Non-pigmented ciliary epithelial cell (primary cell): ENCODE measurements around the gene ROBO1.
A peak's percentile ranks its signal among the peaks of the same experiment; 100 is the strongest.
"Not testable (repeated sequence)": the region's sequence is repeated elsewhere in the genome, so short reads cannot be mapped to it uniquely, and the experiment has no call there.

Experiments
- DNase-seq: peaks from one replicate; pipeline ENCODE4 v3.0.0-alpha.2; 2010; ENCODE audit warnings: low read depth

ROBO1 gene

DNA sequence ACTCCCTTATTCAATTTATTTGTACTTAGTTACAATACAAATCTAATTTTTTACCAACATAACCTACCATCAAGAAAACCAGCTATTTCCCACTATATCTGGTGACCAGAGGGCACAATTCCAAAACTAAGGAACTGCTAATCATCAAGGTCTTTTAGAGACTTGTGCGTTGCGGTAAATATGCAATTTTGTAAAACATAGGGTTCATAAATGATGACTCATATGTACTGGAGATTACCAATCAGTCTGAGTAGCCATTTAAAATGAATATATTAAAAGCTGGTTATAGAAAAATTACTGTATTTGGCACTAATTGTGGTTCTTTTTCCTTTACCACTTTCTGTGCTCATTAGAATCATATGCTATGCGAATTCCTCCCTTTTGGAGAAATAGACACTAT is 859.6 kb downstream of the ROBO1 start:
- DNase-seq: no peak

DNA sequence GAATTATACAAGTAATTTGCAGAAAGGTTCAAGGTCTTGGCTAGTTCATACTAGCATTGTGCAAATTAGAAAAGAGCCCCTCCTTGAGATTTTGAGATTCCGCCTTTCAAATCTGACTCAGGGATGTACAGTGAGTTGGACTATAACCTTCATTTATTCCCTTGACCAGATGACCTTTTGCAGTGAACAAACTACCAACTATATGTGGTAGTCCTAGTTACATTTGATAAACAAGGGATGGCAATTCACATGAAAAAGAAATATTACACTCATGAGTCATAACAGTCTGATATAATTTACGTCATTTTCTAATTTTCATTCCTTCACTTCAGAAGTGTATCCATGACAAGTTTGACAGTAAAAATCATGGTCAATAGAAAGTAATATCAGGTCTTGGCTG is 860.4 kb downstream of the ROBO1 start:
- DNase-seq: no peak

DNA sequence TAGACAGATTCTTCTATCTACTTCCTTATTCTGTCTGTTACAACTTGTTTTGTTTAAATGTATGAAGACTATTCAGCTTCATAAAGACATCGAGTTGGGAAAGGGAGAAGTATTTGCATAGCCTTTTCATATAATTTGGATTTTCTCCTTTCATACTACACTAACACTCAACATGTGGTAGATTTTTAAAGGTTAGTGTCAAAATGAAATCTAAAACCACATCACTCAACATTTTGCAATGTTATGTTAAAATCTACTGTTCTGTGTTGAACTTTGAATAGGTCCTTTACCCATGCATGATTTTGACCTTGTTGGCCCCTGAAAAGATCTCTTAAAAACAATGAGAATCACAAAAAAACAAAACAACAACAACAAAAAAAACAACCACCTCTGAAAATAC is 860.9 kb downstream of the ROBO1 start:
- no peak for DNase-seq

DNA sequence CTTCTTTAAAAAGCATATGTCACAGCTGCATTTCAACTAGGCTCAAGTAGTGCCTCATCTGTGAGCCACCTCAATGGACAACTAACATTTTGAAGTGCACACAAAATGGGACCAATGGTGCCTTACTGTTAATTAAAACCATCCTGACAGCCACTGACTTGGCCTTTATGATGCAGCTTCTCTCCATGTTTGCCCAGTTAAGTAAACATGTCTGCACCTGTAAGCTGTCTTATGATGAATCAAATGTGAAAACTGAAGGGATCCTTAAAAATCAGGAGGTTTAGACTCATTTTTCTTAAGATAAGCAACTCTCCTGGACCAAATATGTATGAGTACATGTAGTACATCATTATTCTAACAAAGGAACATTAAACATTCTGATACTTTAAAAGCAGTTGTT is 861.6 kb downstream of the ROBO1 start:
- DNase-seq: no peak

DNA sequence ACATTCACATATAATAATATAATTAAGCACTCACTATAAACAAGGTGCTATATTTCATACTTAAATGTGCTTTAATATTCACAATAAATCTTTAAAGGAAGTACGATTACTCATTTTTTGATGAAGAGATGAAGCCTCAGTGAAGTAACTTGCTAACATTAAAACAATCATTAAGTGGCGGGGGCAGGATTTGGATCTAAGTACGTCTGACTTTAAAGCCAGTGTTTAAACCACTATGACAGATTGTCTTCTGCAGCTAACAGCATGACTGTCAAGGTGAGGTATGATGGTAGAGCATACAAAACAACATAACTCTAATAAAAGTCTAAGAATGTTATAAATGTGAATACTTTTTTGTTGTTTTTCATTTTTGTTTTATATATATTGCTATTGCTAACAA is 862.1 kb downstream of the ROBO1 start:
- no peak for DNase-seq

DNA sequence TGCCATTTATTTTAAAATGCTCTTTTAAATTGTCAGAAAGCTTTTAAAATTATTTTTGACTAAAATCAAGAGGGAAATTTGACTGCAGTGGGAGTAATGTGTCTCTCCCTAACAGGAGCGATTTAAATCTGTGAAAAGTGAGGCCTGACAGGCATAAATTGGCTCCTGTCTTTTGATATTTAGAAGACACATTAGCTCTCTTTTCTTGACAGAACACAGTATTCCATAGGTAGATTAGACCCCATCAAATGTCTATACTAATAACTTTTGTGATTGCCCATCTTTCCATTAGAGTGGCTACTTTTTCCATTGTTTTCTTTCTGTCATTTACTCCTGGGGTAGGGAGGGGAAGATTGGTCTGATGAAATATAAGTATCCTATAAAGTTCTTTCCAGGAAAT is 866.3 kb downstream of the ROBO1 start:
- DNase-seq: no peak

DNA sequence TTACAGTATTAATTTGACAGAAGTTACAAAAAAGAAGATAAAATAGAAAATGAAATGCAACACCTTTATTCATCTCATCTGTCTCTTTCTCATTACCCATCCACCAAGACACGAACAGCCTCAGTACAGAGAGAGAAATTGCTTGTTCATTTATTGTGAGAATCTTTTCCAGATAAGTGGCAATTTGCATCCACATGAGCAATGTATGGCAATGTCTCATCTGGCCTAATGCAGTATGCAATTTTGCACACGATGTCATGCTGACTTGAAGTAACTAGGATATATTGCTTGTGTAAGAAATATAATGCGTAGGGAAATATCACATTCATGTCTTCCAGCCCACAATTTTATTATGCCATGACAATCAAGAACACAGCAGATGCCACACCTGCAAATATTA is 866.9 kb downstream of the ROBO1 start:
- no peak for DNase-seq

DNA sequence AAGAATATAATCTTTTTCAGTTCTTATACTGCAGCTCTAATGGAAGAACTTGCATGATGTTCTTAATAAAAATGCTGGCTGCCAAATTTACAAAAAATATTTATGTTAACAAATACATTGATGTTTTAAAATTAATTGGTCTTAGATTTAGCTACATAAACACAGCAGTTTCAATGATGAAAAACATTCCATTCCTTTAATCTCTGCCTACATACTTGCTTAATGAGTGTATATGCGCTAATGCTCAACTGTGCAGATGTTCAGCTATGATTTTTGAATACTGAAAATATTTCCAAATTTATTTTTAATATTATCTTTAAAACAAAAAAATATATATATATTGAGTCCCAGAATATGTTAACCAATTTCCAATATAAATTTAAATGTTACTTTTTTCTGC is 867.4 kb downstream of the ROBO1 start:
- DNase-seq: no peak

DNA sequence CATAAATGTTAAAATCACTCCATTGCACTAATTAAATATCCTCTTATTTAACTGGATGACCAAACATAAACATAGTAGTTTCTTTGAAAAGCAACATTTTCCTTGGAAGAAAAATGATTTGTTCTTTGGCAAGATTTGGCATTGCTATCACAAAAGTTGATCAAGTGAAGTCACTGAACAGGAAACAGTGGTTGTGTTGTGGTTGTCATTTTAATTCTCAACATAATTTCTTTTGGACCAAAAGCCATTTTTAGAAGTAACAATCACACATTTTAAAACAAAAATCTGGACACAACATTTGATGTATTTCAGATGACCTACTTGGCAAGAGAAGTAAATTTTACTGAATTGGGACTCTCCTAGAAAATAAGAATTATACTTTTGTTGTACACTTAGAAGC is 872.3 kb downstream of the ROBO1 start:
- no peak for DNase-seq

DNA sequence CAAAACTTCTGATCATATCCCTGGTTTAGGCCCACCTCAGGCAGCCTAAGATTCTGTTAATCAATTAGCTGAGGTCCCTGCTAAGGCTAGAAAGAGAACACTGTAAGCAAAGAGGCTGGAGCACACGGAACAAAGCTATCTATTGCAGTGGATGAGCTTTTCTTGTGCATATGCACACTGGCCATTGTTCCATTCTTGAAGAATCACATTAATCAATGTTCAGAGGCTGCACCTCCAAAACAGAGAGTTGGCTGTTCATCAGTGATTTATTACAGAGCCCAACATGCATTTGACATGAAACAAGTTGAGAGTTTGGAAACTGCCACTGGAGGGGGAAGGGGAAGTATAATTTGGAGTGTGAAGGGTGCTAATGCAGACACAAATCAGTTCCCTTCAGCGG is 873.0 kb downstream of the ROBO1 start:
- DNase-seq: no peak

DNA sequence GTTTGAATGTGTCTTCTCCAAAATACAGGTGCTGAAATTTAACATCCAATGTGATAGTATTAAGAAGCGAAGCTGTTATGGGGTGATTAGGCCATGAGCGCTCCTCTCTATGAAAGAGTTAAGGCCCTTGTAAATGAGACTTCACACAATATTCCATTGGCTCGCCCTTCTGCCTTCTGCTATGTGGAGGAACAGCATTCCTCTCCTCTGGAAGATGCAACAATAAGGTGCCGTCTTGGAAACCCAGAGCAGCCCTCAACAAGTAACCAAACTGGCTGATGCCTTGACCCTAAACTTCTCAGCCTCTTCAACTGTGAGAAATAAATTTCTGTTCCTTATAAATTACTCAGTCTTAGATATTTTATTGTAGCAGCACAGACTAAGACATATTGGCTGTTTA is 874.6 kb downstream of the ROBO1 start:
- no peak for DNase-seq

DNA sequence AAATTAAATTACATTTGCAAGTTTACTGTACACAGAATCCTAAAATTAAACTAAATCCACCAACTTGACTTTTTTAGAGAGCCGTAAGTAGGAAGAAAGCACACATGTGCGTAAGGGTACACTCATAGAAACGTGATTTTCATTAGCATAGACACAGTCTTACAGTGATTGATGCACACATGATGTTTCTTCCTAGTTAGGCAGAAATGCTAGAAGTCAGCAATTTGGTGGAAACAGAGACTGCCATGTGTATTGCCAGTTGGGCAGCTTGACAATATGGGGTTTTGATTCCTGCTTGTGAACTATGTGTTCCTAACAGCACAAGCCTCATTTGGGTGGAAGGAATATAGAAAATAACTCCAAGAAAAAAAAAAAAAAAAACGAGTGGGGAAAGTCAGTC is 878.5 kb downstream of the ROBO1 start:
- DNase-seq: no peak

DNA sequence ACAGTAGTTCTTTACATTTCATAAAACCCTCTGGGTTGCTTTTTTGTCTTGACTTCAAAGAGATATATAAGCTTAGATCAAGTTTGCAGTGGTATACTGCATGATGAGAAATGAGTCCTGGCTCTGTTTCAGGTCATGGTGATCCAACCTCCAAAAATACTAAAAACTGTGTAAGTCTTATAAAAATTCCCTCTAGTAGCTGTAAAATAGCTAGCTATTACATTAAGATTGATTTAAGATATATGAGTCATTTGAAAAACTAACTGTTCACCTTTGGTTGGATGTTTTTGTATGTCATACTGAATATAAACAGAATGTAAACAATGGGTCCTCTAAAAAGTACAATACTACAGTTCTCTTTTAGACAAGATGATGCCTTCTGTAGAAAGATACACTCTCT is 879.2 kb downstream of the ROBO1 start:
- no peak for DNase-seq

DNA sequence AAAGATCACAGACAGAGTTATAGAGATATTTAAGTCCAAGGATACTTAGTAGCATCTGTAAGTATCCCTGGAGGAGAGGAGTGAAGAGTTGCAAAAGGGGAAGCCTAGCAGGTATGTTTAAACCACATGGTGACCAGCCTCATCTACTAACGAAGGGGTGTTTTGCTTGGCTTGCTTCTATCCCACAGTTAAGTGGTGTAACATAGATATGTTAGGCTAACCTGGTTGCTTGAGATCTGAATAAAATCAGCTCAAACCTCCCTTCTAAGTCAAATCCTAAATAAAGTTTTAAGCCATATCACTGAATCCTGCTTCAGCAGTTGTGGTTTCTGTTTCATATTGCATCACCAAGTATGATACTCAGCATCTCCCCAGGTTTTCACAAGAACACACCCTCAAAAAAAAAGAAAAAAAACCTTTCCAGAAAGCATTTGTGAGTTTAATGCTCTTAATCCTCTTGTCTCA is 880.2 kb downstream of the ROBO1 start:
- DNase-seq: peak; percentile 34

DNA sequence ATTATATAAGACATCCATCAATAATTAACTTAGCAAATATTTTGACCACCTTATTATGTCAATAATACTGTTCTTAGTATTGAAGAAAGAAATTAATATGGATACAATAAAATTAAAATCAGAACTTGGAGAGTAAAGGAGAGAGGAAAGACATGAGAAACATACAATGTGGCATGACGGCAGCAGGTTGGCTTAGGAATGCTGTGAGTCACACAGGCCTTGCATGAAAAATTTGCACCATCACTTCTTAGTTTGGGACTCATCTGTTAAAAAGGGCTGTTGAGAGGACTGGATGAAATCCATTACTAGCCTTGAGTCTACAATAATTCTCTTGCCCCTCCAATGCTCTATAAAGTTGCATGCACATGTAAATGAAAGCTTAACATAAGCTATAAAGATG is 880.8 kb downstream of the ROBO1 start:
- peak; percentile 74 for DNase-seq

DNA sequence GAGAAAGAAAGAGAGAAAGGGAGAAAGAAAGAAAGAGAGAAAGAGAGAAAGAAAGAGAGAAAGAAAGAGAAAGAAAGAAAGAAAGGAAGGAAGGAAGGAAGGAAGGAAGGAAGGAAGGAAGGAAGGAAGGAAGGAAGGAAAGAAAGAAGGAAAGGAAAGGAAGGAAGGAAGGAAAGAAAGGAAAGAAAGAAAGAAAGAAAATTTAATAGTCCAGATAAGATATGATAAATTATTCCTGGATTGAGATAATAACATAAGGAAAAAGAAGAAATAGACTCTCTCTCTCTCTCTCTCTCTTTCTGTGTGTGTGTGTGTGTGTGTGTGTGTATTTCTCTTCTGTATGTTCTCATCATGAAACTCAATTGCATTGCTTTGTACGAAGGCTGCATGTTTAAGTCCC is 883.2 kb downstream of the ROBO1 start:
- DNase-seq: not testable (repeated sequence)

DNA sequence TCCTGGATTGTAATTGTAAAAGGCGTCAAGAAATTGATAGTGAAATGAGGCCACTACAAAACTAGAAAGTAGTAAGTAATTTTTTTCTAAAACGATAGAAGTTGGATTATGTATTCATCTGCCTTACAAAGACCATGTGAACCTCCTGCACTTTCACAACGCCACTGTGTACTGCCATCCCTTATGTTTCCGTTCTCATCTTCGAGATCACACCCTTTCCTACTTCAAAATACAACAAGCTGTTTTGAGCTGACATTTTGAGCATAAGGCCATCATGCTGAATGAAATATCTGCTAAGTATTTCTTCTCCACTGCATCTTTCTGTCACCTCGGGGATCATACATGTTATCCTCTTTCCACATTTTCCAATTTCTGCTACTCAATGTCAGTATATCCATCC is 885.5 kb downstream of the ROBO1 start:
- no peak for DNase-seq

DNA sequence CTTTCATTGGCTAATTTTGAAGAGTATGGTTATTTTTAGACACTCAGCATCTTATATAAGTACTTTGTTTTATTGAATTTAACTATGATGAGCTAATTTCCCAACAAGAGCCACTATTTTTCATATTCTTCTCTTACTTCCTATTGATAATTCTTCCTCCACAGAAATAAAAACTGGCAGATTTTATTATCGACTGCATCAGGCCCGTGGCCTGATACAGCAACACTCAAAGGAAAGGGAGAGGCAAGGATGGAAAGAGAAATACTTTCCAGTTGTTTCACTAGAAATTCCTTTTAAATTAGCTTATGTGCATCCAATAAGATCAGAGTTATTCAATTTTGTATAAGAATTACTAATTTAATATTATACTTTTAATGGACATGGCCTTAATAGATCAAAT is 886.3 kb downstream of the ROBO1 start:
- no peak for DNase-seq

DNA sequence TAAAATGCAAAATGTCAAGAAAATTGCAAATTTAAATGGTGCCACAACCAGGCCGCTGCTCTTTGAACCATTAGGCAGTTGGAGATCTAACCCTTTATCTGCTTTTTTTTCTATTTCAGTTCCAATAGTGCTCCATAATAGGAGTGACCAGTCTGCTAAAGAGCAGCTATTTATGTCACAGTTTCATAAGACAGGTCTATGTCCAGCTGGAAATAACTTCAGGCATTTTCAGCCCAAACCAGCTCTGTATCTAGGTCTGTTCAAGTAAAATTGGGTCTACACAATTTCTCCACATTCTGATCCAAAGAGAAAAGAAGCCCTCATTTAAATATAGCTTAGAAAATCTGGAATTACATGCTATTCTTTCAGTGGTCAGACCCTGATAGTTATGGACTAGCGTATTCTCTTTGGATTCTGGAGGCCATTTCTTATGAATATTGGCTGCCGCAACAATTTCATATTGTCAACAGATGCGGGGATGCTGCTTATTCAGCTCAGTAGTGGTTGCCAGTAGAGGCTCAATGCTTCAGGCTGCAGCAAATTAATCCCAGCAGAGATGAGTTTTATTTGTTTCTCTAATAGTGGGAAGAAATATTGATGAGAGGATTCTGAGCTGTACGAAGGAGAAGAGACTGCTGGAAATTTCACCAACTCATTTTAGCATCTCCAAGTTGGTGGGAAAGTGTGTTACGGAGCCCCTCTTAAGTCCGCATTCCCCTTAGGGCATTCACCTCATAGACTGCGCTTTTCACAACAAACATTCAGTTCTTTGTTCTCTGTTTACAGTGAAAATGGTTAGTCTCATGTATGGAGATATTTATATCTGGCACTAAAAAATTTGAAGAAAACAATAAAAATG is 887.0 kb downstream of the ROBO1 start:
- DNase-seq: no peak

DNA sequence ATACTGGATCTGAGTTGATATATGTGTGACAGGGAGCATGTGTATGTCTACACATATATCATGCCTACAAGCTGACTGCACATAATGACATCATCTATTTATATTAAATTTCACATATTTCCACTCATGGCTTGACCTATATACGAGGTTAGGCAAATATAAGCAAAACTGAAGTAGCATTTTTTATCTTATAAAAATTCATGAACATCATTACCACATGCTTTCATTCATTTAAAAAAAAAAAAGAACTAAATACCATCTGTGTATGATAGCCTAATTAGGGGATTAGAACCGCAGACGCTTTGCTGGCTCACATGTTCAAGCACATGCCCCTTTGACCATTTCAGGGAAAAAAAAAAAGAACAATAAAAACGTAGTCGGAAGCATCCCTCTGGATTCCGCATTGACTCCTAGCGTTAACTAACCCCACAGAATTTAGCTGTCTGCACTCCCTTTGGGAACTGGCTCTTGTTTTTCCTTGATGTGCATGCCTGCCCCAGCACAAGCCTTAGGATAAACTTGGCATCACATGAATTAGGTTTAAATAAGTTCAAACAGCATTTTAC is 888.4 kb downstream of the ROBO1 start:
- no peak for DNase-seq

DNA sequence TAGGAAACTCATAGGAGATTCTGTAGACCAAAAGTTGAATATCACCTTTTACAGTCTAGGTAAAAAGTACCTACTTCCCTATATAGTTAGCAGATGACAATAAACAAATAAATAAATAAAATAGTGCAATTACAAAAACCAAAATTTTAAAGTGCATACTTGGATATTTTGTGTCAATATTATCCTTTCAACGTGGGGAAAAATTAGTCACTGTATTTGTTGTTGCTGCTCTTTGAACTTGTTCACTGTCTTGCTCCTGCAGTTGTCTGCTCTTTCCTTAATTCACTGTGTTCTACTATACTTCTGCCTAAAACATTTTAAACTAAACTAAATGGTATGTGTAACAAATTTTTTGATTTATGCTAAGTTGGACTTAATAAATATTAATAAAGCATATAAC is 889.0 kb downstream of the ROBO1 start:
- no peak for DNase-seq

DNA sequence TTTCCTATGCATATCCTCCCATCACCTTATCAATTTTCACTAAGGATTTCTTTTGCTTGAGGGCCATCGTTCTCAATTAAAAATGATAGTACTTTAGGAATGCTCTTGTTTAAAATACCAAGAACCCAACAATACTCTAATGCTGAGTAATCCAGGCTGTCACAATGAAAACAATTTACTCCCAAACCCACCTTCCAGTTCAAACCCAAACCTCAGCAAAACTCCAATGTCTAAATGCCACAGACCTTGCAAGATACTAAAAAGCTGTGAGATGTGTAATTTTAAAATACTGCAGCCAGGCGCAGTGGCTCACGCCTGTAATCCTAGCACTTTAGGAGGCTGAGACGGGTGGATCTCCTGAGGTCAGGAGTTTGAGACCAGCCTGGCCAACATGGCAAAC is 889.8 kb downstream of the ROBO1 start:
- DNase-seq: peak; percentile 75

DNA sequence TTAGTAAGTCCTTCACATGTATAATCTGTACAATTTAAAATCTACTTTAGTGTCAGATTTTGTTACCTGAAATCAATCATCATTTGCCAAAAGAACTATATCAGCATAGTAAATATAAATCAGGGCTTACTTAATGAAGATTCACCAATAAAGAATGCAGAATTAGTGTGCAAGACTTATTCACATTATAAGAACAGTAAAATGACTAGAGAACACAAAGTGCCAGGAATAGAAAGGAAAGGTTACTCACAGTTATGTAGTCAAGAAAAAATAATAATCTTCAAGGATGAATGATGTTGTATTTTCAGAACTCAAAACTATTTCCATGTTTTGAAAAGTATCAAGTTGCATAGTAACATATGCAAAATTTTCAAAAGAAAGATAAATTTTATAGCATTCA is 891.9 kb downstream of the ROBO1 start:
- no peak for DNase-seq

DNA sequence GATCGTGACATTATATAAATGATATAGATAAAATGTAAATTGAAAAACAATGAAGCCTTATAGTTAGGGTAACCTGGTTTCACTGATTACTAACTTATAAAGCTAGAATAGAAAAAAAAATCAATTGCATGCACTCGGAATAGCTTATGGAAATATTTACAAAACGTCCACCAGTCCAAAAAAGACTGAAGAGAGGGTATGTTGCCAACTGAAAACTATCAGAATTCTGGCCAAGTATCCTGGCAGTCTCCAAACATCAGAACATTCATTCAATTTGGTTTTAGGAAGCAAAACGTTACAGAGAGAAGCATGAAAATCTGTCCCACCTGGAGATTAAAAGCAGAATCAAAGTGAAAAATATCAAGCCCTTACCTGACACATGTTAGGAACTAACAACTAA is 892.4 kb downstream of the ROBO1 start:
- no peak for DNase-seq
